Heart right ventricle (tissue), 16 donors: ENCODE measurements around the gene TOMM5. TPM values are rescaled to one million over a fixed set of nuclear protein-coding genes. Genes with fewer than 3 reads are reported as not detected.
A peak's percentile ranks its signal among the peaks of the same experiment; 100 is the strongest.

Source experiments
- ATAC-seq, 8 donors: fragments of 200-7000 bp; cut with Tn5 transposase; one replicate each; pipeline ENCODE4 v1.9.1; 2020; ENCODE audit warnings: mild to moderate bottlenecking in 8 of 8, moderate library complexity in 8 of 8, moderate number of reproducible peaks in 1 of 8
- DNase-seq, 2 donors: peaks; one replicate each; pipeline ENCODE4 v3.0.0-alpha.2; 2020
- H3K27ac ChIP-seq, 10 donors: fragments of 200-600 bp; sonication (generic) in 2 of 10; one replicate each; pipeline versions ENCODE4 v1.5.0 to v1.8.0; 2020 to 2022; ENCODE audit warnings: mild to moderate bottlenecking in 3 of 10
- H3K27me3 ChIP-seq, 7 donors: fragments of 200-600 bp; one replicate each; pipeline ENCODE4 v1.8.0; 2021 to 2022; ENCODE audit warnings: mild to moderate bottlenecking in 2 of 7
- H3K36me3 ChIP-seq, 9 donors: fragments of 200-600 bp; sonication (generic) in 1 of 9; one replicate each; pipeline versions ENCODE4 v1.5.0 to v1.8.0; 2020 to 2022; ENCODE audit warnings: mild to moderate bottlenecking in 2 of 9
- H3K4me1 ChIP-seq, 9 donors: fragments of 200-600 bp; sonication (generic) in 1 of 9; one replicate each; pipeline versions ENCODE4 v1.5.0 to v1.8.0; 2020 to 2022; ENCODE audit warnings: mild to moderate bottlenecking in 4 of 9
- H3K4me3 ChIP-seq, 10 donors: fragments of 200-600 bp; sonication (generic) in 2 of 10; one replicate each; pipeline versions ENCODE4 v1.5.0 to v1.8.0; 2020 to 2022; ENCODE audit warnings: mild to moderate bottlenecking in 7 of 10, moderate library complexity in 2 of 10
- H3K9me3 ChIP-seq, 11 donors: fragments of 200-600 bp in 10 of 11; sonication (generic) in 2 of 11; one replicate each; pipeline versions ENCODE4 v1.5.0 to v1.8.0; 2013 to 2022; ENCODE audit warnings: mild to moderate bottlenecking in 2 of 11, control low read depth in 1 of 11, moderate library complexity in 1 of 11
- CTCF ChIP-seq, 9 donors: fragments of 200-600 bp; sonication (generic) in 2 of 9; IDR thresholded peaks; one replicate each; pipeline versions ENCODE4 v1.5.0 to v1.8.0; 2021 to 2022; ENCODE audit warnings: antibody characterized with exemption in 9 of 9, mild to moderate bottlenecking in 5 of 9, moderate library complexity in 1 of 9
- WGBS, 2 donors: extraction: QIAGEN DNeasy Blood & Tissue Kit; methylation state at CpG; one replicate each; pipeline ENCODE4 v1.1.7; 2013; ENCODE audit warnings: inconsistent platforms in 1 of 2; 5-methylcytosine and 5-hydroxymethylcytosine counted together
- intact Hi-C, 10 donors: fragments of 100-400 bp; cut with DNase I; formaldehyde crosslinking; loops; one replicate each; pipeline versions ENCODE4 v1.11.1 to v1.14.2; 2022
- polyA plus RNA-seq, 2 donors: library from polyadenylated mRNA; stranded (reverse); fragments of 200-250 nt; gene quantifications; one replicate each; pipeline ENCODE4 v1.2.3, GENCODE V29; 2013
- total RNA-seq, 10 donors: library from RNA; stranded (reverse); fragmentation: NEBNext Ultra II Directional in 3 of 10; extraction: Animal tissue kit (Norgen Biotek cat#: 25700) in 3 of 10; gene quantifications; one replicate each; pipeline versions ENCODE4 v1.2.1 to v1.2.4, GENCODE V29; 2021 to 2023
- donor health status: Arrhythmogenic right ventricular cardiomyopathy.
- donor health status: ischemic (EF 13 %, LVEDD 7.1; RV severe dilation, severe dysfunction).
- donor health status: healthy with polysubstance abuse.
- donor health status: DM: no; HTN: yes; CAD: no.
- donor health status: DM: no; HTN: no; CAD: no.
- donor health status: ischemic (EF 25% LVEDD 6.9; RV normal size, moderate dysfunction).
- donor health status: ischemic (EF 25% LVEDD 5.7; RV mildly dilated, moderate dysfunction).
- donor health status: healthy.
- donor health status: DM: yes; HTN: yes; CAD: no.
- donor health status: Ischemic cardiomyopathy.
- donor health status: ischemic (EF 35%, LVEDD 5.7; RV mildly dilated, moderate dysfunction).
- donor health status: nonischemic (EF 11% LVEDD 7.7; RV severe dilation, severe dysfunction).
- donor health status: DM: yes; HTN: yes; CAD: no.
- donor health status: PGD.
- donor health status: ischemic (EF 29% LVEDD 5.4; RV normal size, mild dysfunction).
- donor health status: nonischemic (EF 23%, LVEDD 6.1; RV moderate dilation, normal function).

Gene TOMM5
- total and polyA plus RNA-seq, 12 donors, result 45.7 to 145 (median 52.8) TPM

GRCh38 chr9:37619806-37620205 is 27.4 kb upstream of the TOMM5 start:
- 79 to 92% methylated on average over 3 of the region's 3 CpGs for WGBS, 2 donors
- Histone ChIP-seq H3K9me3 (no peaks in the 10 kb centered on the region), H3K27me3 (peaks cover 0 to 5% (median 0%) of the 10 kb centered on the region in 7 donors), H3K36me3 (no peaks in the 10 kb centered on the region), H3K4me3 (no peak overlapping the region), H3K4me1 (no peaks in the 10 kb centered on the region), H3K27ac (no peak overlapping the region)
- DNase-seq (no peak), ATAC-seq (no peak)
- TF ChIP-seq CTCF (IDR thresholded peaks at IDR 0.05), result no peak
- intact Hi-C loops, result no loop called here

- Histone ChIP-seq H3K36me3 (no peaks in the 10 kb centered on the region), H3K9me3 (no peaks in the 10 kb centered on the region), H3K27ac (no peak overlapping the region), H3K4me1 (no peaks in the 10 kb centered on the region), H3K27me3 (peaks cover 0 to 5% (median 0%) of the 10 kb centered on the region in 7 donors), H3K4me3 (no peak overlapping the region)
- 85 to 88% methylated on average over 4 of the region's 4 CpGs for WGBS, 2 donors
- intact Hi-C loops, result no loop called here
- no peak for TF ChIP-seq CTCF (IDR thresholded peaks at IDR 0.05)
- ATAC-seq (no peak), DNase-seq (no peak)
These were observed 26.4 kb upstream of the TOMM5 start for GRCh38 chr9:37618817-37619216.

- Histone ChIP-seq H3K27ac (no peak overlapping the region), H3K27me3 (peaks cover 0 to 5% (median 0%) of the 10 kb centered on the region in 7 donors), H3K9me3 (no peaks in the 10 kb centered on the region), H3K4me1 (no peaks in the 10 kb centered on the region), H3K36me3 (no peaks in the 10 kb centered on the region), H3K4me3 (no peak overlapping the region)
- WGBS, 2 donors, result 43 to 46% methylated on average over 4 of the region's 4 CpGs
- no peak for TF ChIP-seq CTCF (IDR thresholded peaks at IDR 0.05)
- DNase-seq (no peak), ATAC-seq (peak in 2 of 8 donors; percentile 61 to 68)
- intact Hi-C loops, result no loop called here
These were observed 25.4 kb upstream of the TOMM5 start for GRCh38 chr9:37617832-37618231.

GRCh38 chr9:37617161-37617560 is 24.8 kb upstream of the TOMM5 start:
- DNase-seq, result no peak
- WGBS, 2 donors, result 84 to 88% methylated on average over 2 of the region's 2 CpGs
- no peak overlapping the region for H3K4me3 ChIP-seq
- no peak for ATAC-seq
- intact Hi-C loops, result no loop called here
- H3K27ac ChIP-seq, result no peak overlapping the region
- no peak for TF ChIP-seq CTCF (IDR thresholded peaks at IDR 0.05)
- H3K27me3 ChIP-seq, result peaks cover 0 to 7% (median 0%) of the 10 kb centered on the region in 7 donors
- H3K9me3 ChIP-seq, result no peaks in the 10 kb centered on the region
- H3K36me3 ChIP-seq, result no peaks in the 10 kb centered on the region
- H3K4me1 ChIP-seq, result no peaks in the 10 kb centered on the region
